ENCODE data around the gene SAV1.

DNA sequence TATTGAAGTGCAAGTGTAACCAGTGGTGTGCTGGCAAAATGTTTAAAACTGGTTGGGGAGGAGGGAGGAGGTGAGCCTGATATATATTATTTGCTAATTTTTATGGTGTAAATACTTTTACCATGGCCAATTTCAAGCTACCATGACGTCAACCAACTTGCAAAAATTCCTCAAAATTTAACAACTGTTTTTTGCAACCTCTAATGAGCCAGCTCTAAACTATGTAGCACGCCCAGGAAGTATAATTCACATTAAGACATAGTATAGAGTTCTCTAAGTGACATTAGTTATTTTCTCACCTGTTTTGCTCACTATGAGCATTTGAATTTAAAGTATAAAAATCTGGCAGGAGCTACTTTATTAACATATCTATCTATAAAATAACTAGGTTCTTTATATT is 66.7 kb downstream of the SAV1 start:
- no peak for TF ChIP-seq POLR2A (IDR thresholded peaks at IDR 0.05)
- TF ChIP-seq, protein P1, sequence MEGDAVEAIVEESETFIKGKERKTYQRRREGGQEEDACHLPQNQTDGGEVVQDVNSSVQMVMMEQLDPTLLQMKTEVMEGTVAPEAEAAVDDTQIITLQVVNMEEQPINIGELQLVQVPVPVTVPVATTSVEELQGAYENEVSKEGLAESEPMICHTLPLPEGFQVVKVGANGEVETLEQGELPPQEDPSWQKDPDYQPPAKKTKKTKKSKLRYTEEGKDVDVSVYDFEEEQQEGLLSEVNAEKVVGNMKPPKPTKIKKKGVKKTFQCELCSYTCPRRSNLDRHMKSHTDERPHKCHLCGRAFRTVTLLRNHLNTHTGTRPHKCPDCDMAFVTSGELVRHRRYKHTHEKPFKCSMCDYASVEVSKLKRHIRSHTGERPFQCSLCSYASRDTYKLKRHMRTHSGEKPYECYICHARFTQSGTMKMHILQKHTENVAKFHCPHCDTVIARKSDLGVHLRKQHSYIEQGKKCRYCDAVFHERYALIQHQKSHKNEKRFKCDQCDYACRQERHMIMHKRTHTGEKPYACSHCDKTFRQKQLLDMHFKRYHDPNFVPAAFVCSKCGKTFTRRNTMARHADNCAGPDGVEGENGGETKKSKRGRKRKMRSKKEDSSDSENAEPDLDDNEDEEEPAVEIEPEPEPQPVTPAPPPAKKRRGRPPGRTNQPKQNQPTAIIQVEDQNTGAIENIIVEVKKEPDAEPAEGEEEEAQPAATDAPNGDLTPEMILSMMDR (IDR thresholded peaks at IDR 0.05) = no peak
